IMR-90 (cell line): ENCODE results near the gene RAB23. TPM values are rescaled to one million over a fixed set of nuclear protein-coding genes. Genes with fewer than 3 reads are reported as not detected.
A peak's percentile ranks its signal among the peaks of the same experiment; 100 is the strongest.

Source experiments
- ATAC-seq: fragments of 200-7000 bp; cut with Tn5 transposase; 2 replicates; pipeline ENCODE4 v1.9.1; 2020; ENCODE audit warnings: low read depth, mild to moderate bottlenecking, moderate library complexity
- BruUV-seq: library from RNA; stranded (reverse); fragments of 400-500 nt; replicated peaks from 2 replicates; lab custom pipeline; 2021; lab: Mats Ljungman, UMichigan
- CTCF ChIA-PET: fragments of 300-600 bp; formaldehyde crosslinking; extraction: SDS; loops from one replicate; lab custom pipeline; 2021; ENCODE audit warnings: antibody characterized with exemption; lab: Yijun Ruan, JAX
- POLR2A ChIA-PET: fragments of 300-600 bp; sonication (Branson Sonifier 250); formaldehyde crosslinking; loops from one replicate; lab custom pipeline; 2022; ENCODE audit warnings: antibody characterized with exemption; ENCODE audit not compliant: unreplicated experiment; lab: Charles Lee
- DNase-seq: peaks from one replicate; pipeline ENCODE4 v3.0.0; 2013
- H2AFZ ChIP-seq: replicated peaks from 2 replicates; pipeline ENCODE3; 2013; ENCODE audit warnings: low read length, mild to moderate bottlenecking; ENCODE audit not compliant: poor library complexity
- H2AK5ac ChIP-seq: 2 replicates; pipeline ENCODE4 v1.6.1; 2013; ENCODE audit warnings: low read depth, low read length, inconsistent platforms
- H2AK9ac ChIP-seq: replicated peaks from 2 replicates; pipeline ENCODE3; 2013; ENCODE audit warnings: mild to moderate bottlenecking, low read depth, low read length, moderate library complexity; ENCODE audit not compliant: poor library complexity
- H2BK120ac ChIP-seq: 2 replicates; pipeline ENCODE4 v1.6.1; 2013; ENCODE audit warnings: low read depth, low read length, inconsistent platforms
- H2BK15ac ChIP-seq: 3 replicates; pipeline ENCODE4 v1.6.1; 2013; ENCODE audit warnings: low read depth, low read length, inconsistent platforms
- H2BK20ac ChIP-seq: 2 replicates; pipeline ENCODE4 v1.6.1; 2013; ENCODE audit warnings: low read depth, mild to moderate bottlenecking, inconsistent platforms, low read length, moderate library complexity
- H2BK5ac ChIP-seq: 2 replicates; pipeline ENCODE4 v1.6.1; 2013; ENCODE audit warnings: mild to moderate bottlenecking, low read depth, low read length, inconsistent platforms; ENCODE audit not compliant: poor library complexity, severe bottlenecking
- H3K14ac ChIP-seq: replicated peaks from 2 replicates; pipeline ENCODE4 v1.6.1; 2013; ENCODE audit warnings: low read depth, low read length, inconsistent platforms
- H3K18ac ChIP-seq: 2 replicates; pipeline ENCODE4 v1.6.1; 2013; ENCODE audit warnings: low read depth, low read length, control low read depth
- H3K23ac ChIP-seq: 2 replicates; pipeline ENCODE4 v1.6.1; 2013; ENCODE audit warnings: low read depth, low read length, inconsistent platforms
- H3K27ac ChIP-seq: 2 replicates; pipeline ENCODE4 v1.5.1; 2013; ENCODE audit warnings: mild to moderate bottlenecking, control low read depth, low read length; ENCODE audit not compliant: insufficient read depth
- H3K27me3 ChIP-seq: 2 replicates; pipeline ENCODE4 v1.6.1; 2013; ENCODE audit warnings: low read length; ENCODE audit not compliant: control insufficient read depth, insufficient read depth
- H3K36me3 ChIP-seq: 2 replicates; pipeline ENCODE4 v1.6.1; 2013; ENCODE audit warnings: low read length, mixed read lengths; ENCODE audit not compliant: control insufficient read depth, insufficient read depth
- H3K4ac ChIP-seq: 2 replicates; pipeline ENCODE4 v1.6.1; 2013; ENCODE audit warnings: low read depth, low read length, inconsistent platforms
- H3K4me1 ChIP-seq: 2 replicates; pipeline ENCODE4 v1.6.1; 2013; ENCODE audit warnings: low read length, mixed read lengths; ENCODE audit not compliant: control insufficient read depth, insufficient read depth
- H3K4me2 ChIP-seq: 2 replicates; pipeline ENCODE4 v1.6.1; 2013; ENCODE audit warnings: low read depth, mild to moderate bottlenecking, control low read depth, low read length, moderate library complexity
- H3K4me3 ChIP-seq: 2 replicates; pipeline ENCODE4 v1.5.1; 2013; ENCODE audit warnings: low read depth, mild to moderate bottlenecking, control low read depth, low read length, moderate library complexity; ENCODE audit not compliant: insufficient read depth
- H3K56ac ChIP-seq: 2 replicates; pipeline ENCODE4 v1.6.1; 2013; ENCODE audit warnings: low read length, inconsistent platforms; ENCODE audit not compliant: insufficient read depth; ENCODE audit errors: extremely low read depth
- H3K79me1 ChIP-seq, 2 experiments: 2 replicates each; pipeline ENCODE4 v1.6.1; 2013; ENCODE audit warnings: low read length in 2 of 2, inconsistent platforms in 1 of 2, low read depth in 1 of 2
- H3K9ac ChIP-seq: 2 replicates; pipeline ENCODE4 v1.6.1; 2013; ENCODE audit warnings: low read depth, low read length, control low read depth
- H3K9me1 ChIP-seq: 2 replicates; pipeline ENCODE4 v1.6.1; 2013; ENCODE audit warnings: low read length, inconsistent platforms; ENCODE audit not compliant: insufficient read depth
- H3K9me3 ChIP-seq: 2 replicates; pipeline ENCODE4 v1.6.1; 2013; ENCODE audit warnings: low read length; ENCODE audit not compliant: control insufficient read depth, insufficient read depth
- H4K20me1 ChIP-seq: 2 replicates; pipeline ENCODE4 v1.6.1; 2013; ENCODE audit warnings: low read length, inconsistent platforms; ENCODE audit not compliant: insufficient read depth
- H4K5ac ChIP-seq: 2 replicates; pipeline ENCODE4 v1.6.1; 2013; ENCODE audit warnings: mild to moderate bottlenecking, low read depth, low read length, control low read depth
- H4K8ac ChIP-seq, 2 experiments: 2 replicates each; pipeline ENCODE4 v1.6.1; 2013; ENCODE audit warnings: low read depth in 2 of 2, low read length in 2 of 2, control low read depth in 1 of 2, inconsistent platforms in 1 of 2
- H4K91ac ChIP-seq: 2 replicates; pipeline ENCODE4 v1.6.1; 2013; ENCODE audit warnings: low read depth, low read length, inconsistent platforms; ENCODE audit not compliant: insufficient read depth
- CEBPB ChIP-seq: IDR thresholded peaks from 2 replicates; pipeline ENCODE4 v1.6.1; 2012; ENCODE audit warnings: low read depth, low read length, improper control_type of control experiment
- CHD1 ChIP-seq: IDR thresholded peaks from 2 replicates; pipeline ENCODE4 v1.6.1; 2012; ENCODE audit warnings: low read depth, low read length, improper control_type of control experiment
- CTCF ChIP-seq: conservative IDR thresholded peaks from 2 replicates; pipeline ENCODE4 v1.5.1; 2012; ENCODE audit warnings: mild to moderate bottlenecking, low read depth, low read length, improper control_type of control experiment
- FOS ChIP-seq: fragments of 150-350 bp; IDR thresholded peaks from 2 replicates; pipeline ENCODE4 v1.6.1; 2016; ENCODE audit warnings: low read depth, low read length
- MAFK ChIP-seq: IDR thresholded peaks from 2 replicates; pipeline ENCODE4 v1.6.1; 2012; ENCODE audit warnings: low read depth, low read length, improper control_type of control experiment
- MAZ ChIP-seq: IDR thresholded peaks from 2 replicates; pipeline ENCODE4 v1.6.1; 2012; ENCODE audit warnings: low read depth, mild to moderate bottlenecking, low read length, improper control_type of control experiment, moderate library complexity, borderline replicate concordance
- MXI1 ChIP-seq: IDR thresholded peaks from 2 replicates; pipeline ENCODE4 v1.6.1; 2012; ENCODE audit warnings: low read depth, mild to moderate bottlenecking, low read length, moderate library complexity, borderline replicate concordance
- NFE2L2 ChIP-seq: fragments of 150-350 bp; IDR thresholded peaks from 2 replicates; pipeline ENCODE4 v1.6.1; 2016; ENCODE audit warnings: low read depth, mild to moderate bottlenecking, low read length
- POLR2A ChIP-seq: IDR thresholded peaks from 2 replicates; pipeline ENCODE4 v1.6.1; 2012; ENCODE audit warnings: mild to moderate bottlenecking, low read depth, low read length
- RAD21 ChIP-seq: IDR thresholded peaks from 2 replicates; pipeline ENCODE4 v1.6.1; 2012; ENCODE audit warnings: low read length, improper control_type of control experiment
- RCOR1 ChIP-seq: IDR thresholded peaks from 2 replicates; pipeline ENCODE4 v1.6.1; 2012; ENCODE audit warnings: mild to moderate bottlenecking, low read length, improper control_type of control experiment; ENCODE audit not compliant: insufficient replicate concordance
- RFX5 ChIP-seq: IDR thresholded peaks from 2 replicates; pipeline ENCODE4 v1.8.0; 2012; ENCODE audit warnings: low read depth, mild to moderate bottlenecking, low read length, moderate library complexity
- SMC3 ChIP-seq: fragments of 150-350 bp; IDR thresholded peaks from 2 replicates; pipeline ENCODE4 v1.6.1; 2016; ENCODE audit warnings: low read depth, mild to moderate bottlenecking, antibody characterized with exemption, low read length, moderate library complexity
- USF2 ChIP-seq: fragments of 150-350 bp; IDR thresholded peaks from 2 replicates; pipeline ENCODE4 v1.6.1; 2017; ENCODE audit warnings: mild to moderate bottlenecking, antibody characterized with exemption, low read length, low read depth
- WGBS, 2 experiments: methylation state at CpG; one replicate each; pipeline versions ENCODE4 v1.1.5 to v1.1.7; 2013; ENCODE audit warnings: missing lambda C conversion rate in 2 of 2; ENCODE audit not compliant: insufficient read length in 1 of 2; ENCODE audit errors: extremely low coverage in 2 of 2; 5-methylcytosine and 5-hydroxymethylcytosine counted together
- dilution Hi-C: fragments of 300-500 bp; cut with HindIII; formaldehyde crosslinking; loops from one replicate; pipeline ENCODE4 v1.14.3; 2018; ENCODE audit warnings: low sequenced_read_pairs; ENCODE audit not compliant: unreplicated experiment
- in situ Hi-C: fragments of 300-500 bp; cut with MboI; formaldehyde crosslinking; loops from 3 replicates; pipeline ENCODE4 v1.14.3; 2019; ENCODE audit warnings: low sequenced_read_pairs, inconsistent platforms, mixed read lengths
- intact Hi-C: fragments of 100-400 bp; cut with micrococcal nuclease; formaldehyde crosslinking; loops from 2 replicates; pipeline ENCODE4 v1.10.0; 2022
- polyA plus RNA-seq, 3 experiments: library from polyadenylated mRNA; depleted of rRNA; stranded (reverse); fragments of >200 nt; gene quantifications; 2 replicates each; pipeline ENCODE4 v1.2.3, GENCODE V29; 2012; ENCODE audit warnings: low replicate concordance in 1 of 3
- total RNA-seq: library from RNA; depleted of rRNA; stranded (reverse); fragments of >200 nt; gene quantifications from 2 replicates; pipeline ENCODE4 v1.2.3, GENCODE V29; 2012

RAB23 gene
- total and polyA plus RNA-seq, 2 of the 4 experiments (the other 2 are of a cell fraction), result 10.8 to 13.3 TPM

GRCh38 chr6:57173886-57174510 lies 48.1 kb downstream of the RAB23 start:
- TSS peak; percentile 83 for BruUV-seq
- in situ Hi-C loops, result no loop called here
- peak overlapping the region; percentile 87 for H2BK120ac ChIP-seq
- H3K4me1 ChIP-seq, result peaks cover 14% of the 10 kb centered on the region
- H3K4ac ChIP-seq, result peak overlapping the region; percentile 81
- 0 out of 2 replicates have a peak overlapping the region, but pooled peaks have one; percentile 51 for H2AK5ac ChIP-seq
- POLR2A ChIA-PET, result no interaction called here
- H3K9me1 ChIP-seq, result peaks cover 11% of the 10 kb centered on the region
- no peaks in the 10 kb centered on the region for H3K9me3 ChIP-seq
- no CpG with 5 or more reads among the region's 5 CpGs for WGBS, 2 experiments
- H4K20me1 ChIP-seq, result peaks cover 32% of the 10 kb centered on the region
- CTCF ChIA-PET, result no interaction called here
- H3K9ac ChIP-seq, result peak overlapping the region; percentile 97
- peak overlapping the region; percentile 92 for H3K56ac ChIP-seq
- peak overlapping the region; percentile 98 for H3K27ac ChIP-seq
- ATAC-seq (peak; percentile 16), DNase-seq (peak; percentile 84)
- H2AFZ ChIP-seq, result no peak overlapping the region
- H4K91ac ChIP-seq, result peak overlapping the region; percentile 94
- peaks cover 0 to 36% of the 10 kb centered on the region in 2 experiments; a peak in 3 of 4 replicates for H3K79me1 ChIP-seq
- dilution Hi-C loops, result no loop called here
- H3K27me3 ChIP-seq, result no peaks in the 10 kb centered on the region
- intact Hi-C loops, result loop anchor here (2.0 to 5.0 kb wide), 5 partner anchors 93 to 272 kb away; partner anchors contain the start of genes BEND6, KIAA1586 and PRIM2
- peak overlapping the region; percentile 94 for H2BK5ac ChIP-seq
- H3K14ac ChIP-seq, result peak overlapping the region; percentile 96
- H3K4me3 ChIP-seq, result peak overlapping the region; percentile 97
- peak overlapping the region; percentile 95 for H3K4me2 ChIP-seq
- H2BK20ac ChIP-seq, result peak overlapping the region; percentile 65
- no peak overlapping the region for H2AK9ac ChIP-seq
- peak overlapping the region; percentile 91 for H3K18ac ChIP-seq
- H4K5ac ChIP-seq, result peak overlapping the region; percentile 92; the same call in 1 of the 2 replicates
- peak overlapping the region; percentile 98 for H3K23ac ChIP-seq
- peak overlapping the region; percentile 6 to 76 for H4K8ac ChIP-seq
- H3K36me3 ChIP-seq, result peaks cover 15% of the 10 kb centered on the region
- H2BK15ac ChIP-seq, result peak overlapping the region; percentile 81; the same call in 2 of the 3 replicates
- TF ChIP-seq POLR2A (peak; percentile 60), MAFK (0 out of 2 replicates have a peak, but pooled peaks have one; percentile 25), SMC3 (no peak), USF2 (no peak), RCOR1 (no peak), CHD1 (no peak), MAZ (no peak), CTCF (no peak), NFE2L2 (peak; percentile 81), MXI1 (peak; percentile 74; the same call in 1 of the 2 replicates), CEBPB (peak; percentile 56; the same call in 1 of the 2 replicates), RAD21 (no peak), FOS (peak; percentile 27; the same call in 1 of the 2 replicates), RFX5 (no peak)
